ENCODE results near the gene RPS6KA5.

- TF ChIP-seq CTCF (IDR thresholded peaks at IDR 0.05; ENCODE audit: low read length) (no peak), EZH2 (optimal IDR thresholded peaks at IDR 0.05; ENCODE audit: low read depth, low read length) (no peak), EZH2phosphoT487 (IDR thresholded peaks at IDR 0.05; ENCODE audit: low read length) (no peak)
Measured at GRCh38 chr14:90886297-90886815, 174.1 kb downstream of the RPS6KA5 start.
